ENCODE measurements around the gene ZDHHC14. TPM values are rescaled to one million over a fixed set of nuclear protein-coding genes. Genes with fewer than 3 reads are reported as not detected.

Gene ZDHHC14
- total RNA-seq, 1 experiment from 2014 or later = 4.9 TPM

GRCh38 chr6:157498817-157499216 lies 117.8 kb downstream of the ZDHHC14 start:
- Histone ChIP-seq H3K4me3 (ENCODE audit: low read length) (no peak overlapping the region), H3K27me3 (ENCODE audit: low read length) (no peaks in the 10 kb centered on the region), H3K9me3 (ENCODE audit: low read length) (no peaks in the 10 kb centered on the region), H3K4me1 (ENCODE audit: insufficient read depth, low read length) (no peaks in the 10 kb centered on the region), H4K20me1 (ENCODE audit: low read length) (no peaks in the 10 kb centered on the region), H3K9ac (ENCODE audit: low read length) (no peak overlapping the region), H2AFZ (ENCODE audit: low read length) (no peak overlapping the region), H3K4me2 (ENCODE audit: low read length) (no peak overlapping the region), H3K79me2 (ENCODE audit: low read length) (no peaks in the 10 kb centered on the region), H3K27ac (ENCODE audit: low read length) (no peak overlapping the region), H3K9me2 (replicated peaks; ENCODE audit: low read length) (no peaks in the 10 kb centered on the region), H3K36me3 (ENCODE audit: low read depth, low read length) (no peaks in the 10 kb centered on the region), H3F3A (ENCODE audit: low read length, unreplicated experiment) (no peaks in the 10 kb centered on the region)
- intact Hi-C loops (cut with micrococcal nuclease) = no loop called here
- POLR2A ChIA-PET (ENCODE audit: unreplicated experiment) = no interaction called here
- TF ChIP-seq CTCF (conservative IDR thresholded peaks at IDR 0.05; ENCODE audit: low read depth, low read length) (no peak), EZH2phosphoT487 (IDR thresholded peaks at IDR 0.05; ENCODE audit: borderline replicate concordance, low read length) (no peak), EZH2 (IDR thresholded peaks at IDR 0.05; ENCODE audit: low read length, unreplicated experiment) (no peak)
- ATAC-seq (no peak), DNase-seq (no peak)
- CTCF ChIA-PET = no interaction called here
- no TSS peak for BruUV-seq (replicated peaks)

- Histone ChIP-seq H2AFZ (ENCODE audit: low read length) (no peak overlapping the region), H3K4me2 (ENCODE audit: low read length) (no peak overlapping the region), H3F3A (ENCODE audit: low read length, unreplicated experiment) (no peaks in the 10 kb centered on the region), H3K9me2 (replicated peaks; ENCODE audit: low read length) (no peaks in the 10 kb centered on the region), H3K27me3 (ENCODE audit: low read length) (no peaks in the 10 kb centered on the region), H4K20me1 (ENCODE audit: low read length) (no peaks in the 10 kb centered on the region), H3K9ac (ENCODE audit: low read length) (no peak overlapping the region), H3K4me3 (ENCODE audit: low read length) (no peak overlapping the region), H3K36me3 (ENCODE audit: low read depth, low read length) (no peaks in the 10 kb centered on the region), H3K27ac (ENCODE audit: low read length) (no peak overlapping the region), H3K4me1 (ENCODE audit: insufficient read depth, low read length) (no peaks in the 10 kb centered on the region), H3K79me2 (ENCODE audit: low read length) (no peaks in the 10 kb centered on the region), H3K9me3 (ENCODE audit: low read length) (no peaks in the 10 kb centered on the region)
- intact Hi-C loops (cut with micrococcal nuclease) = no loop called here
- ChIA-PET CTCF (no interaction called here), POLR2A (ENCODE audit: unreplicated experiment) (no interaction called here)
- no TSS peak for BruUV-seq (replicated peaks)
- no peak for DNase-seq
- no peak for ATAC-seq
- TF ChIP-seq EZH2 (IDR thresholded peaks at IDR 0.05; ENCODE audit: low read length, unreplicated experiment) (no peak), EZH2phosphoT487 (IDR thresholded peaks at IDR 0.05; ENCODE audit: borderline replicate concordance, low read length) (no peak), CTCF (conservative IDR thresholded peaks at IDR 0.05; ENCODE audit: low read depth, low read length) (no peak)
Observed at GRCh38 chr6:157500022-157500421, 119.0 kb downstream of the ZDHHC14 start.

- ATAC-seq = no peak
- H3K4me3 ChIP-seq (ENCODE audit: low read length) = no peak overlapping the region
- H3K36me3 ChIP-seq (ENCODE audit: low read depth, low read length) = peaks cover 5% of the 10 kb centered on the region; the same call in 1 of the 2 replicates
- H3K9ac ChIP-seq (ENCODE audit: low read length) = no peak overlapping the region
- H4K20me1 ChIP-seq (ENCODE audit: low read length) = no peaks in the 10 kb centered on the region
- no peak overlapping the region for H3K27ac ChIP-seq (ENCODE audit: low read length)
- H3F3A ChIP-seq (ENCODE audit: low read length, unreplicated experiment) = no peaks in the 10 kb centered on the region
- intact Hi-C loops (cut with micrococcal nuclease) = no loop called here
- H3K9me3 ChIP-seq (ENCODE audit: low read length) = 0 out of 2 replicates have a peak, but pooled peaks cover 7% of the 10 kb centered on the region
- BruUV-seq (replicated peaks) = no TSS peak
- H3K27me3 ChIP-seq (ENCODE audit: low read length) = no peaks in the 10 kb centered on the region
- TF ChIP-seq EZH2phosphoT487 (IDR thresholded peaks at IDR 0.05; ENCODE audit: borderline replicate concordance, low read length) (no peak), CTCF (conservative IDR thresholded peaks at IDR 0.05; ENCODE audit: low read depth, low read length) (no peak), EZH2 (IDR thresholded peaks at IDR 0.05; ENCODE audit: low read length, unreplicated experiment) (no peak)
- no peak for DNase-seq
- H3K9me2 ChIP-seq (replicated peaks; ENCODE audit: low read length) = no peaks in the 10 kb centered on the region
- H3K4me1 ChIP-seq (ENCODE audit: insufficient read depth, low read length) = no peaks in the 10 kb centered on the region
- no peak overlapping the region for H3K4me2 ChIP-seq (ENCODE audit: low read length)
- no peak overlapping the region for H2AFZ ChIP-seq (ENCODE audit: low read length)
- CTCF ChIA-PET = no interaction called here
- POLR2A ChIA-PET (ENCODE audit: unreplicated experiment) = no interaction called here
- H3K79me2 ChIP-seq (ENCODE audit: low read length) = no peaks in the 10 kb centered on the region
Observed at GRCh38 chr6:157503018-157503747, 122.2 kb downstream of the ZDHHC14 start.

Measured in PC-3 (cell line).